CD4-positive, CD25-positive, alpha-beta regulatory T cell (primary cell): ENCODE data around the gene PDE3B. TPM values are rescaled to one million over a fixed set of nuclear protein-coding genes. Genes with fewer than 3 reads are reported as not detected.
A peak's percentile ranks its signal among the peaks of the same experiment; 100 is the strongest.

Experiments
- ATAC-seq, 2 donors: fragments of 150-1000 bp; cut with Tn5 transposase; one replicate each; pipeline ENCODE4 v1.10.0; 2021; ENCODE audit warnings: low read depth in 2 of 2, moderate number of reproducible peaks in 2 of 2, moderate library complexity in 1 of 2
- DNase-seq, 3 donors: peaks; one replicate each; pipeline versions ENCODE4 v3.0.0 to v3.0.0-alpha.2; 2012 to 2022; ENCODE audit warnings: mixed read lengths in 1 of 3
- H3K27ac ChIP-seq: one replicate; pipeline ENCODE4 v1.7.0; 2013; ENCODE audit warnings: mild to moderate bottlenecking, low read length; ENCODE audit not compliant: insufficient read depth, poor library complexity, severe bottlenecking
- H3K27me3 ChIP-seq: one replicate; pipeline ENCODE4 v1.7.0; 2013; ENCODE audit warnings: low read length; ENCODE audit not compliant: control insufficient read depth, insufficient read depth
- H3K36me3 ChIP-seq: one replicate; pipeline ENCODE4 v1.7.0; 2013; ENCODE audit warnings: mild to moderate bottlenecking, low read length, moderate library complexity; ENCODE audit not compliant: control insufficient read depth, insufficient read depth
- H3K4me1 ChIP-seq: 2 replicates; pipeline ENCODE4 v1.7.0; 2013; ENCODE audit warnings: mild to moderate bottlenecking, low read length; ENCODE audit not compliant: insufficient read depth, control insufficient read depth, poor library complexity, severe bottlenecking
- H3K4me3 ChIP-seq: one replicate; pipeline ENCODE4 v1.7.0; 2013; ENCODE audit warnings: low read depth, mild to moderate bottlenecking, low read length, moderate library complexity
- H3K9me3 ChIP-seq, 2 experiments: 1 replicate in 1 of 2; 2 replicates in 1 of 2; pipeline ENCODE4 v1.7.0; 2013; ENCODE audit warnings: low read length in 2 of 2, mild to moderate bottlenecking in 1 of 2, moderate library complexity in 1 of 2; ENCODE audit not compliant: control insufficient read depth in 2 of 2
- H3K27ac Mint-ChIP-seq, 3 donors: one replicate each; pipeline ENCODE4 v1.8.0; 2020 to 2022; ENCODE audit warnings: mild to moderate bottlenecking in 3 of 3, mixed read lengths in 3 of 3, moderate library complexity in 2 of 3
- H3K27me3 Mint-ChIP-seq: one replicate; pipeline ENCODE4 v1.8.0; 2022; ENCODE audit warnings: mild to moderate bottlenecking, mixed read lengths
- H3K36me3 Mint-ChIP-seq: one replicate; pipeline ENCODE4 v1.8.0; 2020; ENCODE audit warnings: mixed read lengths
- H3K4me1 Mint-ChIP-seq, 4 donors: one replicate each; pipeline ENCODE4 v1.8.0; 2020 to 2022; ENCODE audit warnings: mixed read lengths in 4 of 4, mild to moderate bottlenecking in 1 of 4
- H3K4me3 Mint-ChIP-seq, 4 donors: one replicate each; pipeline ENCODE4 v1.8.0; 2020 to 2022; ENCODE audit warnings: mild to moderate bottlenecking in 4 of 4, mixed read lengths in 4 of 4, moderate library complexity in 3 of 4
- H3K9me3 Mint-ChIP-seq, 7 donors: one replicate each; pipeline ENCODE4 v1.8.0; 2020 to 2022; ENCODE audit warnings: mixed read lengths in 7 of 7, mild to moderate bottlenecking in 3 of 7, moderate library complexity in 2 of 7
- polyA plus RNA-seq, 4 donors: library from polyadenylated mRNA; unstranded; fragments of 300-500 nt; fragmentation: Illumina TruSeq; gene quantifications; one replicate each; pipeline ENCODE4 v1.2.3, GENCODE V29; 2021
- total RNA-seq: library from RNA; stranded (reverse); gene quantifications from one replicate; pipeline ENCODE4 v1.2.3, GENCODE V29; 2022

Gene PDE3B
- total and polyA plus RNA-seq, 5 donors from 2014 or later = 32.8 to 99.5 (median 61.7) TPM

GRCh38 chr11:14617241-14618027 is 26.2 kb upstream of the PDE3B start:
- H3K27ac Mint-ChIP-seq = peak overlapping the region in 2 of 3 donors; percentile 13 to 65
- H3K36me3 Mint-ChIP-seq = peaks cover 14% of the 10 kb centered on the region
- Histone ChIP-seq H3K4me1 (peaks cover 10% of the 10 kb centered on the region), H3K27me3 (no peaks in the 10 kb centered on the region), H3K9me3 (no peaks in the 10 kb centered on the region), H3K36me3 (no peaks in the 10 kb centered on the region), H3K4me3 (no peak overlapping the region), H3K27ac (no peak overlapping the region)
- H3K4me3 Mint-ChIP-seq = no peak overlapping the region
- peaks cover 5% of the 10 kb centered on the region for H3K27me3 Mint-ChIP-seq
- no peak for ATAC-seq
- DNase-seq = no peak
- no peaks in the 10 kb centered on the region for H3K9me3 Mint-ChIP-seq
- H3K4me1 Mint-ChIP-seq = peaks cover 20 to 70% (median 42%) of the 10 kb centered on the region in 4 donors

GRCh38 chr11:14618060-14618459 is 25.5 kb upstream of the PDE3B start:
- Histone ChIP-seq H3K36me3 (no peaks in the 10 kb centered on the region), H3K27ac (no peak overlapping the region), H3K4me1 (peaks cover 10% of the 10 kb centered on the region), H3K27me3 (no peaks in the 10 kb centered on the region), H3K9me3 (no peaks in the 10 kb centered on the region), H3K4me3 (no peak overlapping the region)
- Mint-ChIP-seq H3K27ac (peak overlapping the region; percentile 21 to 65 (median 43)), H3K4me3 (no peak overlapping the region), H3K27me3 (peaks cover 5% of the 10 kb centered on the region), H3K9me3 (no peaks in the 10 kb centered on the region), H3K36me3 (peaks cover 20% of the 10 kb centered on the region), H3K4me1 (peaks cover 20 to 73% (median 45%) of the 10 kb centered on the region in 4 donors)
- DNase-seq = no peak
- no peak for ATAC-seq

- peaks cover 13% of the 10 kb centered on the region for H3K4me1 ChIP-seq
- H3K9me3 ChIP-seq = no peaks in the 10 kb centered on the region
- DNase-seq = no peak
- H3K27ac ChIP-seq = no peak overlapping the region
- Mint-ChIP-seq H3K27me3 (peaks cover 5% of the 10 kb centered on the region), H3K27ac (peak overlapping the region in 1 of 3 donors; percentile 56), H3K4me3 (peak overlapping the region in 1 of 4 donors; percentile 3), H3K4me1 (peaks cover 11 to 82% (median 47%) of the 10 kb centered on the region in 4 donors), H3K9me3 (peaks cover 0 to 1% (median 0%) of the 10 kb centered on the region in 7 donors), H3K36me3 (peaks cover 24% of the 10 kb centered on the region)
- H3K36me3 ChIP-seq = no peaks in the 10 kb centered on the region
- peak overlapping the region; percentile 4 for H3K4me3 ChIP-seq
- no peaks in the 10 kb centered on the region for H3K27me3 ChIP-seq
- ATAC-seq = no peak
These were observed 23.7 kb upstream of the PDE3B start for GRCh38 chr11:14619603-14620531.

GRCh38 chr11:14622223-14622954 is 21.2 kb upstream of the PDE3B start:
- no peak overlapping the region for H3K4me3 ChIP-seq
- H3K4me1 ChIP-seq = peaks cover 26% of the 10 kb centered on the region
- peak in 1 of 2 donors; percentile 24 for ATAC-seq
- peaks cover 0 to 1% (median 0%) of the 10 kb centered on the region in 7 donors for H3K9me3 Mint-ChIP-seq
- H3K9me3 ChIP-seq = no peaks in the 10 kb centered on the region
- H3K4me3 Mint-ChIP-seq = peak overlapping the region in 1 of 4 donors; percentile 1
- H3K36me3 ChIP-seq = no peaks in the 10 kb centered on the region
- H3K27ac ChIP-seq = no peak overlapping the region
- no peak for DNase-seq
- peaks cover 18 to 86% (median 60%) of the 10 kb centered on the region in 4 donors for H3K4me1 Mint-ChIP-seq
- H3K27ac Mint-ChIP-seq = peak overlapping the region; percentile 6 to 76 (median 63)
- peaks cover 5% of the 10 kb centered on the region for H3K27me3 Mint-ChIP-seq
- no peaks in the 10 kb centered on the region for H3K27me3 ChIP-seq
- peaks cover 19% of the 10 kb centered on the region for H3K36me3 Mint-ChIP-seq

DNA sequence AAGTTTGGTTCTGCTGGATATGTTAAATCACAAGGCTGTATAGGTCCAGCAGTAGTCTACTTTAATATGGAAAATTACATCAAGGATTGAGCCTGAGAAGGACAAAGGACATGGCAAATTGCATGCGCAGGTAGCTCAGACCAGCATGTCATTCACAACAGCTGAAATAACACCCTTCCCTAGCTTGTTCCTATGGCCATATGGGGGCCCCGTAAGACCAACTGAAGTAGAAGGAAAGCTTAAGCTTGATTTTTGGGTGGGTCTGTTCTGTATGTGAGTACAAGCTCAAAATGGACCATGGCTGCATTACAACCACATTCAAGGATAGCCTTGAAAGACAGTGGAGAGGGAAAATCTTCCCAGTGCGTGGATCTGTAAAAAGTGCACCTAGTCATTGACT is 20.6 kb upstream of the PDE3B start:
- Mint-ChIP-seq H3K27me3 (peaks cover 4% of the 10 kb centered on the region), H3K4me1 (peaks cover 14 to 86% (median 61%) of the 10 kb centered on the region in 4 donors), H3K4me3 (peak overlapping the region in 1 of 4 donors; percentile 1), H3K9me3 (peaks cover 0 to 1% (median 0%) of the 10 kb centered on the region in 7 donors), H3K27ac (peak overlapping the region; percentile 44 to 76 (median 63)), H3K36me3 (peaks cover 19% of the 10 kb centered on the region)
- peak in 2 of 3 donors; percentile 28 to 37 for DNase-seq
- Histone ChIP-seq H3K4me3 (no peak overlapping the region), H3K9me3 (no peaks in the 10 kb centered on the region), H3K27ac (no peak overlapping the region), H3K27me3 (no peaks in the 10 kb centered on the region), H3K36me3 (no peaks in the 10 kb centered on the region), H3K4me1 (peaks cover 26% of the 10 kb centered on the region)
- ATAC-seq = peak in 1 of 2 donors; percentile 31

DNA sequence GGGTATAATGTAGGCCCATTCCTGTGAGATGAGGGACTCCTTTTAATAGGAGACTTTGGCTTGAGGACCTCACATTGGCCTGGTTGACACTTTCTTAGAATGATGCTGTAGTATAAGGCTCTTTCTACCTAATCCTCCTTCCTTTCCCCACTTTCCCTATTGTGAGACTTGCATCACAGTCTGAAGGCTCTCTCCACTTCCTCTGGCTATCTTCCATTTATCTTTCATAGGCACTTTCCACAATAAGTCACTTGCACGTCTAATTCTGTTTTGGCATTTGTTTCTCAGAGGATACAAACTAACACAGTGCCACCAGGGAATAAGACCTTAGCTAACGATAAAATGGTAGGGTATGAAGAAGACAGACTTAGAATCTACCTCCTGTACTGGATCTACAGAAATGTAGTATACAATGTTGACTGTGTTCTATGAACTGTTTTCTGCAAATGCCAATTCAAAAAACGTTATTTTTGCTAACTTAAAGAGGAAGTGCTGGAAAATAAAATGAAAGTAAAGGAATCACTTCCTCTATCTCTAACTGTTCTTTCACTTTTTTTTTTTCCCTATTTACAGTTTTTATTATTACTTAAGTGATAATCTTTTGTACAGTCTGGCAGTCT is 17.9 kb upstream of the PDE3B start:
- no peak overlapping the region for H3K4me3 ChIP-seq
- H3K4me1 ChIP-seq = peaks cover 16% of the 10 kb centered on the region
- peaks cover 14 to 68% (median 52%) of the 10 kb centered on the region in 4 donors for H3K4me1 Mint-ChIP-seq
- H3K36me3 ChIP-seq = no peaks in the 10 kb centered on the region
- DNase-seq (no peak), ATAC-seq (no peak)
- no peak overlapping the region for H3K27ac ChIP-seq
- H3K36me3 Mint-ChIP-seq = peaks cover 16% of the 10 kb centered on the region
- no peaks in the 10 kb centered on the region for H3K27me3 ChIP-seq
- peak overlapping the region; percentile 7 to 73 (median 37) for H3K4me3 Mint-ChIP-seq
- H3K9me3 Mint-ChIP-seq = peaks cover 0 to 1% (median 0%) of the 10 kb centered on the region in 7 donors
- no peaks in the 10 kb centered on the region for H3K9me3 ChIP-seq
- H3K27ac Mint-ChIP-seq = peak overlapping the region; percentile 23 to 90 (median 50)
- H3K27me3 Mint-ChIP-seq = no peaks in the 10 kb centered on the region
